Stimulated activated CD4-positive, alpha-beta T cell treated with anti-CD3 and anti-CD28 coated beads, TNF-alpha, amount 100 ng/mL, for 1 hour (primary cell): ENCODE measurements around the gene RAI14.

Experiments used
- DNase-seq, 3 donors: peaks; one replicate each; pipeline ENCODE4 v3.0.0-alpha.2; 2020; ENCODE audit warnings: low read depth in 3 of 3, low spot score in 1 of 3

The RAI14 gene

GRCh38 chr5:34844999-34845398 lies 188.9 kb downstream of the RAI14 start:
- no peak for DNase-seq

GRCh38 chr5:34847056-34847455 lies 190.9 kb downstream of the RAI14 start:
- no peak for DNase-seq

- no peak for DNase-seq
Observed at GRCh38 chr5:34847552-34847951, 191.4 kb downstream of the RAI14 start.

GRCh38 chr5:34848230-34848629 lies 192.1 kb downstream of the RAI14 start:
- no peak for DNase-seq

- DNase-seq: no peak
Observed at GRCh38 chr5:34849253-34849652, 193.1 kb downstream of the RAI14 start.

GRCh38 chr5:34854459-34855174 lies 198.5 kb downstream of the RAI14 start:
- no peak for DNase-seq

GRCh38 chr5:34857161-34857560 lies 201.0 kb downstream of the RAI14 start:
- no peak for DNase-seq

DNA sequence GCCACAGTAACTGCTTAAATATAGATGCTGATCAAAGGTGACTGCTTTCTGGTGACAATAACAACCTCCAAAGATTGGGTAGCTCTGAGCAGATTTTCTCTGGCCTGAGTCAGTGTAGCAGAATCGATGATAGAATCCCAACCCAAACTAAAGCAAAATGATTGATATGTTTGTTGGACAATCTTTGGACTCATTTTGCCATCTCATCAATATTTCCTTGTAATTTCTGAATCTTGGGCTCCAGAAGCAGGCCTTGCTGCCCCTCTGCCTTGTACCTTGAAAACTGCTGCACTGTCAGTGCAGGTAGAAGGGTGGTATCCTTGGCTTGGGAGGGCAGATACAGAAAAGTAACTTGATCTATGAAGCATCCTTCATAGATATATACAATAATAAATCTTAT lies 201.8 kb downstream of the RAI14 start:
- no peak for DNase-seq

DNA sequence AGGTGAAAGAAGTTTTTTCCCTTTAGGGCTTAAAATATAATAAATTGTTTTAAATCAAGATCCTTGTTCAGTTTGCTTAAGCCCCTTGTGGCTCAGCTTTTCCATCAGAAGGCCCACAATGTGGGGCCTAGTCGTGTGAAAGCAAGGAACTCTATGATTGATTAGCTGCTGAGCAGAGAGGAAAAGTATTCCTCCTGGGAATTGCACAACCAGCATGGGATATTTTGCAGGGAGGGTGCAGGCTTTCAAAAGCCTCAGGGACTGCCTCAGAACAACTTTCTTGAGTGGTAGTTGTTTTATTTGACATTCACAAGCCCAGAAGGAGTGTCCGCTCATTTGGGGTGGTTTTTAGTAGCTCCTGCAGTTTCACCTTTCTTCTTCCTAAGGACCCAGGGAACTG lies 202.7 kb downstream of the RAI14 start:
- no peak for DNase-seq

DNA sequence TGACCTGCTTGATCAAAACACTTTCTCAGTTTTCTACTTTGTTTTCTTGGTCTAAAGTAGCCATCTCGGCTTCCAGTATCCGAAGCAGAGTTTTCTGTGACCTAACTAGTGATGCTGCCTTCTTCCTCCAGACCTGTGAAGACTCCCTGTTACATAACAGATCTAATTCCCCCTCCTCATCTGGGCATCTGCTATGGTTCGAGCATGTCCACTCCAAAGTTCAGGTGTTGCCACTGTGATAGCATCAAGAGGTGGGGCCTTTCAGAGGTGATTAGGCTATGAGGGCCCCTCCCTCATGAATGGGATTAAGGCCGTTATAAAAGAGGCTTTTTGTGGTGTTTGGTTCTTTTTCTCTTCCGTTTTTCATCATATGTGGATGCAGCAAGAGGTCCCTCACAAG lies 203.1 kb downstream of the RAI14 start:
- DNase-seq: no peak

- DNase-seq: no peak
Observed at GRCh38 chr5:34863946-34864345, 207.8 kb downstream of the RAI14 start.

- no peak for DNase-seq
Observed at GRCh38 chr5:34865091-34865490, 209.0 kb downstream of the RAI14 start.

DNA sequence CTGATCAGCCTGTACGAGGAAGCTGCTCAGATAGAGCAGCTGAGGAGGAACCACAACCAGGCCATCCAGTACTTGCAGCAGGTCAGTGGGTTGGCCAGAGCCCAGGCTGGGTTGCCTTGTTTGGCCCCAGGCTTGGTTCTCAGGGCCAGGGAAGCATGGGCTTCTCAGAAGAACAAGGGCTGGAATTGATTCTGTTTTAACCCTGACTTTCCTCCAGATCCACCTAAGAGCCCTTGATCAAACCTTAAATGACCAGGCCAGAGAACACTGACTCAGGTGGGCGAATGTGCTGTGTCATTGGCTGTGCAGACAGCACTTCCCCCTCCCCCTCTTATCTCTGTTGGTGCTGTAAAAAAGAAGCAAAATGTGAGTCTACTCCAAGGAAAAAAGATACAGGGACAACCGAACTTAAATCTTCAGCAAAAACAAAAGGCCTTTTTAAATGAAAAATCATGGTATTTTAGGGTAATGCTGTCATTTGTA lies 210.9 kb downstream of the RAI14 start:
- DNase-seq: no peak

- DNase-seq: no peak
Observed at GRCh38 chr5:34867660-34868059, 211.5 kb downstream of the RAI14 start.

DNA sequence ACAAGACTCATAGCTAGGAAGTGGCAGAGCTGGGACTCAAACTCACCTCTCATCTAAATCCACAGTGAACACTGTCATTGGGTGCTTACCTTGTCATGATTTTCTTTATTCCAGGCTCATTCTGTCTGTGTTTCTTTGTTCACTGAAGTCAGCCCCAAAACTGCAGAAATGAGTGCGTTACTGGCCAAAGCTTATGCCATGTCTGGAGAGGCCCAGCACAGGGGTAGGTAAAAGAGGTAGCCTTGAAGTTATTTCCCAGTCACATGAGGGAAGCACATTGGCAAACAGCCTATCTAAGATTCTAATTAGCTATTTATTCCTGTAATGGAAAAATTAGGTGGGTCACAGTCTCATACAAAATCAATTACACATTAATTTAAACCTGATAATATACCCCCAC lies 212.7 kb downstream of the RAI14 start:
- no peak for DNase-seq

- no peak for DNase-seq
Observed at GRCh38 chr5:34869256-34869655, 213.1 kb downstream of the RAI14 start.

DNA sequence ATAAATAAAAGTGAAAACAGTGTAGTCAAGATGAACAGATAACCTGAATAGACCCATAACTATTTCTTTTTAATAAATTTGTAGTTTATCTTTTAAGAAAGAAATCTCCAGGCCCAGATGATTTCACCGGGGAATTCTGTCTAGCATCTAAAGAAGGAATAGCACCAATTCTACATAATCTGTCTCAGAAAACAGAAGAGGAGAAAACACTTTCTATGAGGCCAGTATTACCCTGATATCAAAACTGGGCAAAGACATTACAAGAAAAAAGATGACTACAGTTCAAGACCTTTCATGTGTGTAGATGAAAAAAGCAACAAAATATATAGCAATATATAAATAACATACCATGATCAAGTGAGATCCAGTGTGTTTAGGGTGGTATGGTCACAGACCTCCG lies 214.3 kb downstream of the RAI14 start:
- DNase-seq: no peak

GRCh38 chr5:34876275-34876674 lies 220.1 kb downstream of the RAI14 start:
- no peak for DNase-seq

- no peak for DNase-seq
Observed at GRCh38 chr5:34881246-34881645, 225.1 kb downstream of the RAI14 start.
